Upper lobe of left lung (tissue), 4 donors: Measurements from ENCODE around the gene BORCS8.

ENCODE experiments used
- EP300 ChIP-seq, 4 donors: sonication (generic); formaldehyde crosslinking; IDR thresholded peaks; one replicate each; pipeline ENCODE4 v1.5.1; 2017; ENCODE audit warnings: antibody characterized with exemption in 4 of 4, control low read depth in 2 of 4
- POLR2A ChIP-seq, 4 donors: fragments of 450-650 bp; IDR thresholded peaks; one replicate each; pipeline ENCODE4 v1.5.1; 2016 to 2017; ENCODE audit warnings: antibody characterized with exemption in 4 of 4, mild to moderate bottlenecking in 2 of 4
- POLR2AphosphoS5 ChIP-seq, 2 donors: sonication (generic); formaldehyde crosslinking; IDR thresholded peaks; one replicate each; pipeline ENCODE4 v1.5.1; 2017; ENCODE audit warnings: antibody characterized with exemption in 2 of 2
- TF ChIP-seq, protein P1 (sequence below), 6 experiments: fragments of 450-650 bp in 4 of 6; fragments of 200-600 bp in 2 of 6; sonication (generic) in 2 of 6; IDR thresholded peaks; one replicate each; pipeline ENCODE4 v1.5.1; 2016 to 2019; ENCODE audit warnings: antibody characterized with exemption in 6 of 6

DNA sequence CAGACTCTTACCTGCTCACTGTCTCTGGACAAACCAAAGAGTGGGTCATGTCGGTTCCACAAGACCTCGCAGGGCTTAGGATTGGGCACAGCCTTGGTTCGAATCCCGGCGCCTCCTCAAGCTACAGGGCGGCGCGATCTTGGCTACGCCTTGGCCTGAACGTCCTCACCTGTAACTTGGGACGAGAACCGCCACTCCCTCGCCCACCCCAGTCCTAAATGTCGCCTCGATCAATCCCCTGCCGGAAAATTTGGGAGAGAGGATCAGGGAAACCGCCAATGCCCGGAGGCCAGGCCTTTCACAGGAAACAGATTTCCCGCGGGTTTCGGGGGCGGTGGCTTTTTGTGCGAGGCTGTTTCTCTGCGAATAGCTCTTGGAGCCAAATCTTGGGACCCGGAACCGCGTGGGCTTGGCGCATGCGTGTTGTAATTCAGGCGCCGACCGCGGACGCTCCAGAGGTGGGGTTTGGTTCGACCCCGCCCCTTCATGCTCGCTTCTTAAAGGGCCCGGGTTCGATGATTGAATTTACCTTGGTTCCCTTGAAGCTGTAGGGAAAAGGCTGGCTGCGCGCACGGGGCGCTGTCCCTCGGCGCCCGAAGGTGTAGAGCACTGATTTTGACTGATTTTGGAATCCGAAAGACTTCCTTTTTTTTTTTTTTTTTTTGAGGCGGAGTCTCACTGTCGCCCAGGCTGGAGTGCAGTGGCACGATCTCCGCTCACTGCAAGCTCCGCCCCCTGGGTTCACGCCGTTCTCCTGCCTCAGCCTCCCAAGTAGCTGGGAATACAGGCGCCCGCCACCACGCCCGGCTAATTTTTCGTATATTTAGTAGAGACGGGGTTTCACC lies 11.3 kb upstream of the BORCS8 start, which contains the start of gene NR2C2AP:
- TF ChIP-seq, protein P1, sequence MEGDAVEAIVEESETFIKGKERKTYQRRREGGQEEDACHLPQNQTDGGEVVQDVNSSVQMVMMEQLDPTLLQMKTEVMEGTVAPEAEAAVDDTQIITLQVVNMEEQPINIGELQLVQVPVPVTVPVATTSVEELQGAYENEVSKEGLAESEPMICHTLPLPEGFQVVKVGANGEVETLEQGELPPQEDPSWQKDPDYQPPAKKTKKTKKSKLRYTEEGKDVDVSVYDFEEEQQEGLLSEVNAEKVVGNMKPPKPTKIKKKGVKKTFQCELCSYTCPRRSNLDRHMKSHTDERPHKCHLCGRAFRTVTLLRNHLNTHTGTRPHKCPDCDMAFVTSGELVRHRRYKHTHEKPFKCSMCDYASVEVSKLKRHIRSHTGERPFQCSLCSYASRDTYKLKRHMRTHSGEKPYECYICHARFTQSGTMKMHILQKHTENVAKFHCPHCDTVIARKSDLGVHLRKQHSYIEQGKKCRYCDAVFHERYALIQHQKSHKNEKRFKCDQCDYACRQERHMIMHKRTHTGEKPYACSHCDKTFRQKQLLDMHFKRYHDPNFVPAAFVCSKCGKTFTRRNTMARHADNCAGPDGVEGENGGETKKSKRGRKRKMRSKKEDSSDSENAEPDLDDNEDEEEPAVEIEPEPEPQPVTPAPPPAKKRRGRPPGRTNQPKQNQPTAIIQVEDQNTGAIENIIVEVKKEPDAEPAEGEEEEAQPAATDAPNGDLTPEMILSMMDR (IDR thresholded peaks at IDR 0.05): no peak
- TF ChIP-seq POLR2AphosphoS5 (IDR thresholded peaks at IDR 0.05): peak in 1 of 2 donors; percentile 53
- no peak for TF ChIP-seq EP300 (IDR thresholded peaks at IDR 0.05)
- peak in 2 of 4 donors; percentile 7 to 40 for TF ChIP-seq POLR2A (IDR thresholded peaks at IDR 0.05)
